D721Med (cell line): Measurements from ENCODE around the gene AXIN2.
"Not testable (repeated sequence)": the region's sequence is repeated elsewhere in the genome, so short reads cannot be mapped to it uniquely, and the experiment has no call there.

Experiments
- DNase-seq: peaks from one replicate; pipeline ENCODE4 v3.0.0; 2011; ENCODE audit warnings: low spot score; ENCODE audit not compliant: insufficient read length
- FAIRE-seq: peaks from 2 replicates; lab custom pipeline; 2011; peaks lifted over from hg19 to GRCh38; lab: Jason Lieb, UNC
- TF ChIP-seq, protein P1 (sequence below): IDR thresholded peaks from 2 replicates; pipeline ENCODE4 v1.5.1; 2012; ENCODE audit warnings: mild to moderate bottlenecking, control low read depth; ENCODE audit not compliant: insufficient read depth; ENCODE audit errors: missing control alignments

The AXIN2 gene

DNA sequence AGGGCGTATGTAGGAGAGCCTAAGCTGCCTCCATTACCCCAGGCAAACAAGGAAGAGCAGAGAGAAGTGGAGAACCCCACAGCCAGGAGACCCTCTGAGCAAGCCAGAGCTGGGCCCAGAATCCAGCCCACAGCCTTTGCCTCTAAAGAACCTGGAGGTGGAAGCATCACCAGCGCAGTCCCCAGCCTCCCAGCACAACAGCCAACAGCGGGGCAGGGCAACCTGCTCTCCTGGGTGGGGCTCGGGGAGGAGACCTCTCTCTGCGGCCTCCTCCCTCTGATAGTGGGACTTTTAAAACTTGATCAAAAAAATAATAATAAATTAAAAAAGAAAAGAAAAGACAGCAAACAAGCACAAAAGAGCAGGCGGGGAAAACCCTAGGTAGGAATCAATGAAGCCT is 45.9 kb downstream of the AXIN2 start:
- no peak for DNase-seq
- TF ChIP-seq, protein P1, sequence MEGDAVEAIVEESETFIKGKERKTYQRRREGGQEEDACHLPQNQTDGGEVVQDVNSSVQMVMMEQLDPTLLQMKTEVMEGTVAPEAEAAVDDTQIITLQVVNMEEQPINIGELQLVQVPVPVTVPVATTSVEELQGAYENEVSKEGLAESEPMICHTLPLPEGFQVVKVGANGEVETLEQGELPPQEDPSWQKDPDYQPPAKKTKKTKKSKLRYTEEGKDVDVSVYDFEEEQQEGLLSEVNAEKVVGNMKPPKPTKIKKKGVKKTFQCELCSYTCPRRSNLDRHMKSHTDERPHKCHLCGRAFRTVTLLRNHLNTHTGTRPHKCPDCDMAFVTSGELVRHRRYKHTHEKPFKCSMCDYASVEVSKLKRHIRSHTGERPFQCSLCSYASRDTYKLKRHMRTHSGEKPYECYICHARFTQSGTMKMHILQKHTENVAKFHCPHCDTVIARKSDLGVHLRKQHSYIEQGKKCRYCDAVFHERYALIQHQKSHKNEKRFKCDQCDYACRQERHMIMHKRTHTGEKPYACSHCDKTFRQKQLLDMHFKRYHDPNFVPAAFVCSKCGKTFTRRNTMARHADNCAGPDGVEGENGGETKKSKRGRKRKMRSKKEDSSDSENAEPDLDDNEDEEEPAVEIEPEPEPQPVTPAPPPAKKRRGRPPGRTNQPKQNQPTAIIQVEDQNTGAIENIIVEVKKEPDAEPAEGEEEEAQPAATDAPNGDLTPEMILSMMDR: no peak
- no peak for FAIRE-seq

DNA sequence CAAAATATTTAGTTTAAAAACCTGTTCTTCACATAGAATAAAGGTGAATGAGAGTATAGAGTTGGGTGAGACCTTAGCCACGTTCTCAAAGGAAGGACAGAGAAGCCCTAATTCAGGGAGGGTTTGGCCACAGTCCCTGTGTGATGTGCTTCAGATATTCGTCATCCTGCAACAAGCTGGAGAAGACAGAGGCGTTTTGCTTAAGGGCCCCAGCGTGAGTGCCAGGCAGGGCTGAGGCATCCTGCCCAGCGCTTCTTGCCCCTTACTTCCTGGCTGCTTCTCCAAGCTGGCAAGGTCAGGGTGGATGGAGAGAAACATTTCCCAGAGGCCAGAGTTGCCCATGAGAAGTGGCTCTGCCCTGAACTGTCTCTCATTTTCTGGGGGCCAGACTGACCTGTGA is 46.9 kb downstream of the AXIN2 start:
- FAIRE-seq: no peak
- TF ChIP-seq, protein P1: no peak

DNA sequence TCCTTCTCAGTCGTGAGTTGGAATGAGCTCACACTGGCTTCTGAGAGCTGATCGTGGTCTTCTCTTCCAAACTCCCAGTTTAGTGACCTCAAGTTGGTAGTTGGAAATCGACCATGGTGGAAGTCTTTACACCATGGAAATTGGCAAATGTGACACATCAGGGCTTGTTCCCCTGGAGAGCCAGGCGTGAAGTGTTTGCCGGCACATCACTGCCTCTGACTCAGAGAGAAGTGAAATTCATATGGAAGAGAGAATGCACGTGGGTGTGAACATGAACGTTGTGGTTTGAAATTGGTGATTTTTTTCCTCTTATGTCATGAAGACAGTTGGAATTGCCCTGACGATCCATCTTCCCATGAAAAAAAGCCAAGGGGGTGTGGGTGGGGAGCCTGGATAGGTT is 47.4 kb downstream of the AXIN2 start:
- no peak for DNase-seq
- no peak for FAIRE-seq
- TF ChIP-seq, protein P1: no peak

More for the DNA sequence above, 46.9 kb downstream of the AXIN2 start:
- DNase-seq: no peak

DNA sequence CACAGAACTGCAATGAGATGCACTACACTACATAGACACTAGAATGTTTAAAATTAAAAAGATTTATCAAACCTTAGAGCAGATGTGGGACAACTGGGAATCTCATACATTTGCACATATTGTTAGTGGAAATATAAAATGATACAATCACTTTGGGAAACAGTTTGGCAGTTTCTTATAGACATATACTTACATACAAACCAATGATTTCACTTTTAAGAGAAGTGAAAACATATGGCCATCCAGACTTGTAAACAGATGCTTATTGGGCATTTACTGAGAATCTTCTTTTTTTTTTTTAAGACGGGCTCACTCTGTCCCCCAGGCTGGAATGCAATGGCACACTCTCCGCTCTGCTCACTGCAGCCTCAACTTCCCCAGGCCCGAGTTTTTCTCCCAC is 50.1 kb downstream of the AXIN2 start:
- TF ChIP-seq, protein P1: no peak
- no peak for DNase-seq

DNA sequence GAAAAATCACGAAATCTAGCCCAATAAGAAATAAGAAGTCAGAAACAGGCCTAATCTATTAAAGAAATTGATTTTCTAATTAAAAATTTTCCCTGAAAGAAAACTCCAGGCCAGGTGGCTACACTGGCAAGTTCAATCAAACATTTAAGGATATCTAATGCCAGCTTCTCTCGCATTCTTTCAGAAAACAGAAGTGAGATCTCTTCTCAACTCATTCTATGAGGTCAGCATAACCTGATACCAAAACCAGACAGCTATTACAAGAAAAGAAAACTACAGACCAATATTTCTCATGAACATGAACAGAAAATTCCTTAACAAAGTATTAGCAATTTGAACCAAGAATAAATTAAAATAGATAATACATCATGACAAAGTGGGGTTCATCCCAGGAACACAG is 52.4 kb downstream of the AXIN2 start:
- no peak for DNase-seq
- FAIRE-seq: no peak
- TF ChIP-seq, protein P1: no peak

More for the DNA sequence above, 50.1 kb downstream of the AXIN2 start:
- FAIRE-seq: no peak

DNA sequence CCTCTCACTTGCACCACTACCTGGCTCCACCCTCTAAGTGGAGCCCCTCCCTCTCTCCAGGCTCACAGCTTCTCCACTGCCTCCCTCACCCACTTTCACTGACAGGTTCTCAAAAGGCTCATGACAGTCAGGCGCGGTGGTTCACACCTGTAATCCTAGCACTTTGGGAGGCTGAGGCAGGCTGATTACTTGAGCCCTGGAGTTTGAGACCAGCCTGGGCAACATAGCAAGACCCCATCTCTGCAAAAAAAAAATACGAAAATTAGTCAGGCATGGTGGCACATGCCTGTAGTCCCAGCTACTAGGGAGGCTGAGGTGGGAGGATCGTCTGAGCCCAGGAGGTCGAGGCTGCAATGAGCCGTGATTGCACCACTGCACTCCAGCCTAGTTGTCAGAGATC is 56.8 kb downstream of the AXIN2 start:
- not testable (repeated sequence) for DNase-seq, FAIRE-seq

DNA sequence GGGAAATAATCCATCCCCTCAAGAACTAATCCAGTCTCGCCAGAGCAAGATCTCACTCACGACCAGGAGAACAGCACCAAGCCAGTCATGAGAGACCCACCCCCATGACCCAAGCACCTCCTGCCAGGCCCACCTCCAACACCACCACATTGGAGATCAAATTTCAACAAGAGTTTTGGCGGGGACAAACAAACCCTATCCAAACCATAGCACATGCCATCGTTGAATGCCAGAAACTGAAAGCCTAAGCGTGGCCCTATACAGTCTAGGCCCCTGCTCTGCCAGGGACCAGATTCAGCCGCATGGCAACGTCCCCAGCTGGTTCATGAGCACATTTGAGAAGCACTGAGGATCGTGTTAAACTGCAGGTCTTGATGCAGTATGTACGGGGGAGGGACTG is 57.3 kb downstream of the AXIN2 start:
- TF ChIP-seq, protein P1: no peak
- FAIRE-seq (no peak), DNase-seq (no peak)

DNA sequence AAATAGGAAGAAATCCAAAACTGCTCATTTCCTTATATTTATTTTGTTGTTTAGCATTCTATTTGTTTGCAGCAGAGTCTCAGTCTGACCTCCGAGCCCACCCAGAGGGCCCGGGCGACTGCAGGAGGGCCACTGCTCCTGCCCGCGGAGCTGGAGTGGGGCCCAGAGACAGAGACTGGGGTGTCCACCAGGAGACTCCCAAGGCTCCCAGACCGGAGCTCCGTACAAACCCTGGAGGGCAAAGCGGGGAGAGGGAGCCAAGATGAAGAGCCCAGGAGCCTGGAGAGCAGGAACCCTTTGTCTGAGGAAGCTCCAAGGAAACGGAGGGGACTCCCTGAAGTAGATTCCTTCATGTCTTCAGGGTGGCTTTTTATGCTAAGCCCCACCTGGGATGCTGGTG is 57.9 kb downstream of the AXIN2 start:
- TF ChIP-seq, protein P1: no peak
- DNase-seq: no peak
- FAIRE-seq: no peak
